CD4-positive, alpha-beta T cell treated with Interleukin-21 for 1 hour (primary cell): Measurements from ENCODE around the gene SLC5A10.

Experiments
- DNase-seq: peaks from one replicate; pipeline ENCODE4 v3.0.0-alpha.2; 2020

SLC5A10 gene

GRCh38 chr17:18987862-18988545 is 36.0 kb downstream of the SLC5A10 start:
- DNase-seq = no peak

GRCh38 chr17:18988546-18989173 is 36.7 kb downstream of the SLC5A10 start:
- DNase-seq = no peak

GRCh38 chr17:18990331-18990730 is 38.4 kb downstream of the SLC5A10 start:
- DNase-seq = no peak

GRCh38 chr17:18991531-18992315 is 39.8 kb downstream of the SLC5A10 start:
- DNase-seq = no peak

- DNase-seq = peak; percentile 63
Measured at GRCh38 chr17:18992454-18993130, 40.6 kb downstream of the SLC5A10 start.

GRCh38 chr17:18993905-18994526 is 42.1 kb downstream of the SLC5A10 start:
- DNase-seq = no peak

- DNase-seq = no peak
Measured at GRCh38 chr17:18994631-18995030, 42.7 kb downstream of the SLC5A10 start.

- no peak for DNase-seq
Measured at GRCh38 chr17:18995220-18995619, 43.3 kb downstream of the SLC5A10 start.

- DNase-seq = no peak
Measured at GRCh38 chr17:18996458-18996857, 44.5 kb downstream of the SLC5A10 start.

GRCh38 chr17:18997650-18998196 is 45.8 kb downstream of the SLC5A10 start:
- DNase-seq = no peak

- DNase-seq = no peak
Measured at GRCh38 chr17:18999394-18999793, 47.4 kb downstream of the SLC5A10 start.

GRCh38 chr17:18999911-19000310 is 47.9 kb downstream of the SLC5A10 start:
- no peak for DNase-seq

GRCh38 chr17:19000531-19001325 is 48.8 kb downstream of the SLC5A10 start:
- no peak for DNase-seq

GRCh38 chr17:19001907-19002590 is 50.1 kb downstream of the SLC5A10 start:
- no peak for DNase-seq

- DNase-seq = peak; percentile 12
Measured at GRCh38 chr17:19002805-19003542, 51.0 kb downstream of the SLC5A10 start.

GRCh38 chr17:19003543-19004420 is 51.8 kb downstream of the SLC5A10 start:
- DNase-seq = no peak

GRCh38 chr17:19004421-19005136 is 52.6 kb downstream of the SLC5A10 start, which contains the start of gene FAM83G:
Gene FAM83G, minus strand, starts transcription at chr17:19004764. Its CDS starts 723 bp downstream, at chr17:19004041.
- DNase-seq = peak; percentile 86

- DNase-seq = no peak
Measured at GRCh38 chr17:19005137-19005773, 53.3 kb downstream of the SLC5A10 start.
